GM12873 (cell line): Measurements from ENCODE around the gene NUDT11.

ENCODE experiments used
- TF ChIP-seq, protein P1 (sequence below): IDR thresholded peaks from 2 replicates; pipeline ENCODE4 v1.5.1; 2012; ENCODE audit warnings: low read depth, mild to moderate bottlenecking, moderate library complexity, low read length, control low read depth; ENCODE audit not compliant: insufficient read depth; ENCODE audit errors: missing control alignments

The NUDT11 gene

GRCh38 chrX:51463322-51463721, 33.1 kb downstream of the NUDT11 start:
- TF ChIP-seq, protein P1, sequence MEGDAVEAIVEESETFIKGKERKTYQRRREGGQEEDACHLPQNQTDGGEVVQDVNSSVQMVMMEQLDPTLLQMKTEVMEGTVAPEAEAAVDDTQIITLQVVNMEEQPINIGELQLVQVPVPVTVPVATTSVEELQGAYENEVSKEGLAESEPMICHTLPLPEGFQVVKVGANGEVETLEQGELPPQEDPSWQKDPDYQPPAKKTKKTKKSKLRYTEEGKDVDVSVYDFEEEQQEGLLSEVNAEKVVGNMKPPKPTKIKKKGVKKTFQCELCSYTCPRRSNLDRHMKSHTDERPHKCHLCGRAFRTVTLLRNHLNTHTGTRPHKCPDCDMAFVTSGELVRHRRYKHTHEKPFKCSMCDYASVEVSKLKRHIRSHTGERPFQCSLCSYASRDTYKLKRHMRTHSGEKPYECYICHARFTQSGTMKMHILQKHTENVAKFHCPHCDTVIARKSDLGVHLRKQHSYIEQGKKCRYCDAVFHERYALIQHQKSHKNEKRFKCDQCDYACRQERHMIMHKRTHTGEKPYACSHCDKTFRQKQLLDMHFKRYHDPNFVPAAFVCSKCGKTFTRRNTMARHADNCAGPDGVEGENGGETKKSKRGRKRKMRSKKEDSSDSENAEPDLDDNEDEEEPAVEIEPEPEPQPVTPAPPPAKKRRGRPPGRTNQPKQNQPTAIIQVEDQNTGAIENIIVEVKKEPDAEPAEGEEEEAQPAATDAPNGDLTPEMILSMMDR = no peak

DNA sequence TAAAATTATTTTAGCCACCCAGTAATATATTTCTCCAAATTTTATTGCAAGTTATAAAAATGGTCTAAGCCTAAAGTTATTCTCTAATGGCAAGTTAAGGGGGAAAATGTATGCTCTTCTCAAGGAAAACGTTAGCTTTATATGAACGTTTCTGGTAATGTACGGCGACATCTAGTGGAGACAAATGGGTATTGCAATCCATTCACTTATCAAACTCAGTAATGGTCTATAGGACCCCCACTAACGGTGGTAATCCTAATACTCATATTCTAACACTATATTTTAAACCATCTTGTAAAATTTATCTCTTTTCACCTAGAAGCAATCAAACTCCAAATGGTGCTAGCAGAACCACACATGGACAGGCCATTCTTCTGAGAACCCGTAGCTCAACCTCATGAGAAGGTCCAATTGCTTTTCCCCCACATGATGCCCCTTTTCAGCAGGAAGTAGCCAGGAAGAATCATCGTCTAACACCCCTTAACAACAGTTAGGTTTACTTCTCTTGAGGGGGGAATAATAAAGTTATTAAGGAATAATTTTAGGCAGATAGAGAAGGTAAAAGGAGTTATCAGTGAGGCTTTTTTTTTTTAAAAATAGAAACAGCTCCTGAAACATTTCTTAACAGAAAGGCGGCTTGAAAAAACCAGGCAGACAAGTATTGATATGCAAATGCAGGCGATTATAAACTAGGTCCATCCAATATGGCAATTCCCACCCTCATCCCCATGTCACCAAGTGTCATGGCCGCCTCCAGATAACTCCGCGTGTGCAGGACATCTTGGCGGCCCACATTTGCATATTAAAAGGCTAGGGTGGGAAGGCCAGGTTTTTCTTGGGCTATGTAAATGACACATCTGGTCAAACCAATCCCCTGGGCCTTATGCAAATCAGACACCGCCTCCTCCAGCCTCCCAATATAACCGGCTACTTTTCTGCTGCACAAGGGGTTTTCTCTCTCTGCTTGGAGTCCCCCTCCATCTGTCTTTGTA, 35.0 kb downstream of the NUDT11 start:
- TF ChIP-seq, protein P1 = peak; percentile 86

GRCh38 chrX:51459125-51459524, 37.3 kb downstream of the NUDT11 start:
- TF ChIP-seq, protein P1 = peak; percentile 62

- TF ChIP-seq, protein P1 = no peak
These were observed 39.6 kb downstream of the NUDT11 start for GRCh38 chrX:51456814-51457213.

- TF ChIP-seq, protein P1 = no peak
These were observed 40.1 kb downstream of the NUDT11 start for GRCh38 chrX:51456246-51456645.

GRCh38 chrX:51440365-51440764, 56.0 kb downstream of the NUDT11 start:
- TF ChIP-seq, protein P1 = no peak
